Neuronal stem cell (in vitro differentiated cells): Measurements from ENCODE around the gene TEX29.

Source experiments
- DNase-seq: peaks from one replicate; pipeline ENCODE4 v3.0.0-alpha.2; 2013; ENCODE audit warnings: low spot score
- H2AFZ ChIP-seq: one replicate; pipeline ENCODE4 v1.6.1; 2013; ENCODE audit warnings: mild to moderate bottlenecking, low read length, inconsistent platforms
- H2AK5ac ChIP-seq: 2 replicates; pipeline ENCODE4 v1.6.1; 2013; ENCODE audit warnings: low read depth, mild to moderate bottlenecking, inconsistent platforms, low read length, moderate library complexity, mixed read lengths
- H2BK120ac ChIP-seq: 2 replicates; pipeline ENCODE4 v1.6.1; 2013; ENCODE audit warnings: low read depth, mild to moderate bottlenecking, inconsistent platforms, low read length, moderate library complexity, mixed read lengths
- H2BK12ac ChIP-seq: one replicate; pipeline ENCODE4 v1.6.1; 2013; ENCODE audit warnings: low read length, inconsistent platforms
- H2BK15ac ChIP-seq: 2 replicates; pipeline ENCODE4 v1.6.1; 2013; ENCODE audit warnings: mild to moderate bottlenecking, low read length, inconsistent platforms, mixed read lengths
- H2BK5ac ChIP-seq: one replicate; pipeline ENCODE4 v1.6.1; 2013; ENCODE audit warnings: inconsistent platforms, mild to moderate bottlenecking, low read length, moderate library complexity
- H3K14ac ChIP-seq: one replicate; pipeline ENCODE4 v1.6.1; 2013; ENCODE audit warnings: low read length, inconsistent platforms
- H3K18ac ChIP-seq: 2 replicates; pipeline ENCODE4 v1.6.1; 2013; ENCODE audit warnings: low read length, inconsistent platforms
- H3K23ac ChIP-seq: 2 replicates; pipeline ENCODE4 v1.6.1; 2013; ENCODE audit warnings: low read depth, mild to moderate bottlenecking, mixed read lengths, low read length, inconsistent platforms; ENCODE audit not compliant: poor library complexity
- H3K27ac ChIP-seq: replicated peaks from 3 replicates; pipeline ENCODE4 v1.5.1; 2013; ENCODE audit warnings: low read length, inconsistent platforms
- H3K27me3 ChIP-seq, 3 experiments: 2 replicates each; pipeline ENCODE4 v1.6.1; 2013; ENCODE audit warnings: low read length in 3 of 3, mild to moderate bottlenecking in 2 of 3, inconsistent platforms in 1 of 3, low read depth in 1 of 3, mixed read lengths in 1 of 3, moderate library complexity in 1 of 3; ENCODE audit not compliant: control insufficient read depth in 3 of 3, insufficient read depth in 3 of 3
- H3K36me3 ChIP-seq, 2 donors: replicated peaks in 1 of 2; 2 replicates each; pipeline ENCODE4 v1.6.1; 2013; ENCODE audit warnings: low read length in 2 of 2; ENCODE audit not compliant: control insufficient read depth in 2 of 2, insufficient read depth in 2 of 2
- H3K4ac ChIP-seq: 2 replicates; pipeline ENCODE4 v1.6.1; 2013; ENCODE audit warnings: inconsistent platforms, mild to moderate bottlenecking, low read length, moderate library complexity
- H3K4me1 ChIP-seq, 2 donors: 1 replicate in 1 of 2; 2 replicates in 1 of 2; pipeline ENCODE4 v1.6.1; 2013; ENCODE audit warnings: low read length in 2 of 2, low read depth in 1 of 2; ENCODE audit not compliant: control insufficient read depth in 2 of 2, insufficient read depth in 1 of 2
- H3K4me2 ChIP-seq: one replicate; pipeline ENCODE4 v1.6.1; 2013; ENCODE audit warnings: mild to moderate bottlenecking, low read length, inconsistent platforms; ENCODE audit not compliant: insufficient read depth, poor library complexity, severe bottlenecking
- H3K4me3 ChIP-seq, 2 donors: 2 replicates each; pipeline ENCODE4 v1.5.1; 2013; ENCODE audit warnings: low read length in 2 of 2, mild to moderate bottlenecking in 2 of 2, inconsistent platforms in 1 of 2, moderate library complexity in 1 of 2
- H3K79me1 ChIP-seq: one replicate; pipeline ENCODE4 v1.6.1; 2013; ENCODE audit warnings: low read depth, mild to moderate bottlenecking, inconsistent platforms, low read length, moderate library complexity
- H3K9ac ChIP-seq: one replicate; pipeline ENCODE4 v1.6.1; 2013; ENCODE audit warnings: mild to moderate bottlenecking, low read depth, low read length, inconsistent platforms; ENCODE audit not compliant: poor library complexity
- H3K9me3 ChIP-seq, 2 donors: replicated peaks in 1 of 2; 2 replicates each; pipeline versions ENCODE3 to v1.6.1; 2013; ENCODE audit warnings: low read length in 2 of 2, mild to moderate bottlenecking in 2 of 2, inconsistent platforms in 1 of 2, low read depth in 1 of 2, mixed read lengths in 1 of 2, moderate library complexity in 1 of 2; ENCODE audit not compliant: control insufficient read depth in 2 of 2, insufficient read depth in 1 of 2
- H4K8ac ChIP-seq: one replicate; pipeline ENCODE4 v1.6.1; 2013; ENCODE audit warnings: low read depth, mild to moderate bottlenecking, inconsistent platforms, low read length, moderate library complexity
- H4K91ac ChIP-seq: one replicate; pipeline ENCODE4 v1.6.1; 2013; ENCODE audit warnings: low read length, low read depth, mild to moderate bottlenecking, inconsistent platforms; ENCODE audit not compliant: poor library complexity
- WGBS, 2 donors: extraction: QIAGEN DNeasy Blood & Tissue Kit; methylation state at CpG; one replicate each; pipeline ENCODE4 v1.1.7; 2013; ENCODE audit warnings: missing lambda C conversion rate in 2 of 2, mixed read lengths in 1 of 2; ENCODE audit not compliant: insufficient read length in 2 of 2, insufficient replicate concordance in 1 of 2; ENCODE audit errors: extremely low coverage in 2 of 2; 5-methylcytosine and 5-hydroxymethylcytosine counted together

The TEX29 gene

DNA sequence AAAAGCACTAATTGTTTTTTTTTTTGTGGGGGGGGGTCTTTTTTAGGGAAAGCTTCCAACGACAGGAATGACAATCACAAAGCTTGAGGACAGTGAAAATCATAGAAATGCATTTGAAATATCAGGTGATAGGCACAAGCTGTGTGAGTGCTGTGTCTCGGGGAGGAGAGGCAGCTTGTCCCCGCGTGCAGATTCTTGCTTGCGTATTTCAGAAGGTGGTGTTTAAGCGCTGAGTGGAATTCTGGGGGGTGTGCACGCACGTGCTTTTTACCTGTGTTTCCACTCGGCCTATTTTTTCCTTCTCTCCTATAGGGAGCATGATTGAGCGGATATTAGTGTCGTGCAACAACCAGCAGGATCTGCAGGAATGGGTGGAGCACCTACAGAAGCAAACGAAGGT is 40.2 kb upstream of the TEX29 start:
- no CpG with 5 or more reads among the region's 12 CpGs for WGBS, 2 donors
- peaks cover 39 to 99% of the 10 kb centered on the region in 2 donors for H3K36me3 ChIP-seq
- DNase-seq = no peak

GRCh38 chr13:111280681-111281585 is 39.5 kb upstream of the TEX29 start:
- peaks cover 34 to 99% of the 10 kb centered on the region in 2 donors for H3K36me3 ChIP-seq
- H2AK5ac ChIP-seq = no peak overlapping the region
- no peak overlapping the region for H3K14ac ChIP-seq
- no peak overlapping the region for H3K9ac ChIP-seq
- no peak overlapping the region for H3K4ac ChIP-seq
- H3K4me3 ChIP-seq = no peak overlapping the region
- H2BK12ac ChIP-seq = no peak overlapping the region
- DNase-seq = no peak
- H3K4me2 ChIP-seq = no peak overlapping the region
- H3K9me3 ChIP-seq = no peaks in the 10 kb centered on the region
- no peaks in the 10 kb centered on the region for H3K4me1 ChIP-seq
- no peaks in the 10 kb centered on the region for H3K27me3 ChIP-seq
- H3K27ac ChIP-seq = no peak overlapping the region
- no peak overlapping the region for H3K23ac ChIP-seq
- H2BK120ac ChIP-seq = no peak overlapping the region
- no peak overlapping the region for H2BK15ac ChIP-seq
- no peak overlapping the region for H4K8ac ChIP-seq
- H2BK5ac ChIP-seq = no peak overlapping the region
- no peak overlapping the region for H3K18ac ChIP-seq
- H4K91ac ChIP-seq = no peak overlapping the region
- H3K79me1 ChIP-seq = peaks cover 5% of the 10 kb centered on the region
- no peak overlapping the region for H2AFZ ChIP-seq
- no CpG with 5 or more reads among the region's 12 CpGs for WGBS, 2 donors

More for the DNA sequence above, 40.2 kb upstream of the TEX29 start:
- H3K9me3 ChIP-seq = no peaks in the 10 kb centered on the region
- no peaks in the 10 kb centered on the region for H3K27me3 ChIP-seq
- no peak overlapping the region for H4K91ac ChIP-seq
- no peak overlapping the region for H3K18ac ChIP-seq
- no peak overlapping the region for H3K27ac ChIP-seq
- H2BK15ac ChIP-seq = no peak overlapping the region
- H2BK12ac ChIP-seq = no peak overlapping the region
- H3K4me2 ChIP-seq = no peak overlapping the region
- no peak overlapping the region for H3K23ac ChIP-seq
- H3K4ac ChIP-seq = no peak overlapping the region
- H3K4me1 ChIP-seq = no peaks in the 10 kb centered on the region
- H4K8ac ChIP-seq = no peak overlapping the region
- H2BK5ac ChIP-seq = no peak overlapping the region
- peaks cover 5% of the 10 kb centered on the region for H3K79me1 ChIP-seq
- H2AK5ac ChIP-seq = no peak overlapping the region
- H3K9ac ChIP-seq = no peak overlapping the region
- no peak overlapping the region for H2AFZ ChIP-seq
- no peak overlapping the region for H2BK120ac ChIP-seq
- H3K4me3 ChIP-seq = no peak overlapping the region
- no peak overlapping the region for H3K14ac ChIP-seq

DNA sequence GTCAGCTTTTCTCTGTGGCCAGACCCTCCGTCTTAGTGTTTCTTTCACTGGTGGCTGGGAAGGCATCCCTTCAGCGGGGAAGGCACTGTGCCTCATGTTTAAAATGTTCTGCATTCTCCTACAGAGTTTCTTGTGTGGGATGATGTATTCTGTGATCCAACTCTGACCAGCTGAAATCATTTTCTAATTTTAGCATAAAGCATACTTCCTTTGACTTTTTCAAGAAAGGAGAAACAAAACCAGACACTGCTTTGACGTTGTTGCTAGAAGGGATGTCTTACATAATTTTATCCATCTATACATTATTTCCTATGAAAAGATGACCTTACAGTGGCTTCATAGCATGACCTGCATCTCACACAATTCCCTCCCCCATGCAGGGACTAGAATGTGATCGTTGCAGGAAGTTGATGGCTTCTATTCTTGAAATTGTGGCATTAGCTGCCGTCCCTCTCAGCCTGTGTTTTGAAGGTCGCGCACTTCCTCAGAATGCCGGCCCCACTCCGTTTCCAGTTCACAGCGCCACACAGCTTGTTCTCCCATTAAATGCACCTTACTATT is 38.6 kb upstream of the TEX29 start:
- peaks cover 41 to 99% of the 10 kb centered on the region in 2 donors for H3K36me3 ChIP-seq
- no peak overlapping the region for H3K14ac ChIP-seq
- H3K23ac ChIP-seq = no peak overlapping the region
- H3K4ac ChIP-seq = no peak overlapping the region
- no peak overlapping the region for H2AFZ ChIP-seq
- no CpG with 5 or more reads among the region's 10 CpGs for WGBS, 2 donors
- no peak overlapping the region for H3K27ac ChIP-seq
- no peak overlapping the region for H3K9ac ChIP-seq
- no peak overlapping the region for H2BK120ac ChIP-seq
- H3K4me3 ChIP-seq = no peak overlapping the region
- DNase-seq = no peak
- H4K8ac ChIP-seq = no peak overlapping the region
- H3K9me3 ChIP-seq = no peaks in the 10 kb centered on the region
- no peak overlapping the region for H2BK15ac ChIP-seq
- H3K18ac ChIP-seq = no peak overlapping the region
- H3K79me1 ChIP-seq = peaks cover 5% of the 10 kb centered on the region
- H3K4me2 ChIP-seq = no peak overlapping the region
- H2BK12ac ChIP-seq = no peak overlapping the region
- no peak overlapping the region for H2AK5ac ChIP-seq
- no peak overlapping the region for H2BK5ac ChIP-seq
- H3K4me1 ChIP-seq = no peaks in the 10 kb centered on the region
- no peaks in the 10 kb centered on the region for H3K27me3 ChIP-seq
- H4K91ac ChIP-seq = no peak overlapping the region

DNA sequence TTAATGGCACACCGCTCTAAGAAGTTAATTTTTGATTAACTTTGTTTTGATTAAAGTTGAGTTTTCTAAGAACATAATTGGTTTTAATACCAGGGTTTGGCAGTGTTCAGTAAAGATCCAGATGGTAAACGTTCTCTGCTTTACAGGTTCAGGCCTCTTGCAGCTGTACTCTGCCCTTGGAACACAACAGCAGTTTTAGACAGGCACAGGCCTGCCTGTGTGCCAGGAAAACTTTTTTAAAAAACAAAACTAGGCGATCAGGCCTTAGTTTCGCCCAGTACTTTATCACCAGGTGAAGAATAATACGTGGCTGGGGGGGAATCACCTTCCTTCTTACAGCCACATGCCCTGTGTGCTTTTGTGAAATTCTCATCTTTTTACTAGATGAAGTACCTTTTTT is 38.0 kb upstream of the TEX29 start:
- no peak overlapping the region for H2BK12ac ChIP-seq
- no peak overlapping the region for H3K9ac ChIP-seq
- H2AFZ ChIP-seq = no peak overlapping the region
- no peak overlapping the region for H4K91ac ChIP-seq
- no CpG with 5 or more reads among the region's 5 CpGs for WGBS, 2 donors
- H3K4ac ChIP-seq = no peak overlapping the region
- H3K4me1 ChIP-seq = no peaks in the 10 kb centered on the region
- no peak overlapping the region for H2BK5ac ChIP-seq
- no peak for DNase-seq
- no peak overlapping the region for H3K4me3 ChIP-seq
- no peak overlapping the region for H2AK5ac ChIP-seq
- H3K23ac ChIP-seq = no peak overlapping the region
- H3K27me3 ChIP-seq = no peaks in the 10 kb centered on the region
- no peak overlapping the region for H2BK120ac ChIP-seq
- no peaks in the 10 kb centered on the region for H3K9me3 ChIP-seq
- no peak overlapping the region for H2BK15ac ChIP-seq
- peaks cover 46 to 99% of the 10 kb centered on the region in 2 donors for H3K36me3 ChIP-seq
- H3K14ac ChIP-seq = no peak overlapping the region
- peaks cover 5% of the 10 kb centered on the region for H3K79me1 ChIP-seq
- H3K27ac ChIP-seq = no peak overlapping the region
- H3K18ac ChIP-seq = no peak overlapping the region
- H4K8ac ChIP-seq = no peak overlapping the region
- H3K4me2 ChIP-seq = no peak overlapping the region
